GM21381 (cell line): Measurements from ENCODE around the gene GNG12.

Experiments
- ATAC-seq: cut with Tn5 transposase; IDR thresholded peaks from one replicate; pipeline ENCODE4 v1.9.1; 2021; ENCODE audit warnings: mild to moderate bottlenecking, moderate library complexity; ENCODE audit not compliant: unreplicated experiment

GNG12 gene

GRCh38 chr1:67713057-67713846 is 120.0 kb downstream of the GNG12 start:
- no peak for ATAC-seq

DNA sequence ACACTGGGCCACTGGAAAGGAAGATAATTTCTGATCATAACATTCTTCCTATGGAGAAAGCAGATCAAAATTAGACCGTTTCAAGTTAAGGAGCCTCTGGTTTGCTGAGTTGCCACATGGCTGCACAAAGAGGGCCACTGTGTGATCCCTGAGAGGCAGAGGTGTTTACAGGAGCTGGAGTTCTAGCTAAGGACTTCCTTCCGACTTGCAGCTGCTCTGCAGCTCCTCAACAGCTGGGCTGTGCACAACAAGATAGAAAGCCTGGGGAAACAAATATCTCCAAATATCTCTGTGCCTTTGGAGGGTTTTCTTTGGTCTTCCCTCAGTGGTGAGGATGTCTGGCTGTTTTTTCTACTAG is 121.4 kb downstream of the GNG12 start:
- ATAC-seq, result no peak

GRCh38 chr1:67711158-67711854 is 122.0 kb downstream of the GNG12 start:
- no peak for ATAC-seq

GRCh38 chr1:67710417-67710816 is 122.8 kb downstream of the GNG12 start:
- no peak for ATAC-seq

DNA sequence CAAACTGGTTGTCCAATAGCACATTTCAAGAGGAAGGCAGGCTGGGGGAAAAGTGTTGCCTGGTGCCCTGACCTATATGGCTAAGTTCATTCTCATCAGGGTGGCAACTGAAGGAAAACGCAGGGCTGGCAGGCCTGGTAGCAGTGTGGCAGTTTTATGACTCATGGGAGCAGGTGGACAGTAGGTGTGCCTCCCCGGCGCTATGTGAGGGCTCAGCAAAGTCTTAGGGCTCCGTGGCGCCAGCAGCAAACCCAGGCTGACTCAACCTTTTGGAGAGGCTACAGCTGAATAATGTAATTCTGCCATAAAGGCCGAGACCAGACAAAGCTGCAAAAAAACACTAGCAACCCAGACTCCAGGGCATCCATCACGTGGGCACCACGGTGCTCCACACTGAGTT is 124.7 kb downstream of the GNG12 start:
- no peak for ATAC-seq

GRCh38 chr1:67705735-67706453 is 127.4 kb downstream of the GNG12 start:
- no peak for ATAC-seq

GRCh38 chr1:67704351-67704750 is 128.9 kb downstream of the GNG12 start:
- ATAC-seq, result no peak

GRCh38 chr1:67701876-67702275 is 131.4 kb downstream of the GNG12 start:
- ATAC-seq, result no peak

DNA sequence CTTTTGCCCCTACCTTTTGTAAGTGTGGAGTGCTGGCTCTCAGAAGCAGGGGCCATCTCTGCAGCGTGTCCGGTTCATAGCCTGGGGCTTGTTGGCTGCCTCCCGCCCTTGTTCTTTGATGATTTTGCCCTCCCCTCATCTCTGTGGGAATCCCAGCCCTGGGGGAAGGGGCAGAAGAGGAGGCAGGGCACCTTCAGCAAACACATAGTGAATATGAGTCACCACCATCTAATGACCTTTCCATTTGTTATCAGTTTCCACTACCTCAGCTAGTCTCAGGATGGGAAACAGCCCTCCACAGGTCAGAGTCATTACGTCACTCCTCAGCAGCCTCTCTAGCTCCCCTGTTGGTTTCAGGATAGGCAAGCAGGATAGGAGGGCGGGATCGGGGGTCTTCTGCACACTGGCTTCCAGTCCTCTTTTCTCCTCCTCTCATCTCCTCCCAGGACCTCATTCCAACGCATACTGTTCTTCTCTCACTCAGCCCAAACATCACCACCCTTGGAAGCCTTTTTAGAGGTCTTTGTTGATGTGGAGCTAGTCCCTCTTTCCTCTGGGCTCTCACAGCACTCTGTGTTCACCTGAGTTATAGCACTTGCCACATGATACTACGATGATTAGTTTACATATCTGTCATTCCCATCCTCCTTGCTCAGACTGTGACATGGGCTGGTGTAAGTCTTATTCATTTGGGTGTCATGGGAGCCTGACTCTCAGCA is 132.4 kb downstream of the GNG12 start:
- ATAC-seq, result no peak

DNA sequence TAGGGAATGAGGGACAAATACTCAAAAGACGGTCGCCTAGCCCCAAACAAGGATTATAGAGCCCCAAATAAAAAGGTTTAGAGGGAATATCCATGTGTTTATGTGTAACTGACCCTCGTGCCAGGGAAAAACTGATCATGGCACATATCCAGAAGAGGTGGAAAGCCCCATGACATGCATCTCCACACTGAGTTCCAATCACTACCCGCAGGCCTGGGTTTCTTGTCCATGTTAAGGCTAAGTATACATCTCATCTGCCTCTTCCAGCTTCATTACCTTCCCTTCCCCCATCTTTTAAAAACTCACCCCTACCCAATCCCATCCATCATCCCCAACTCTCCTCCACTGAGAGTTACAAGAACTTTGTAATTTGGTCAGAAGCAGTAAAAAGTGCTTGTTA is 133.0 kb downstream of the GNG12 start:
- no peak for ATAC-seq

DNA sequence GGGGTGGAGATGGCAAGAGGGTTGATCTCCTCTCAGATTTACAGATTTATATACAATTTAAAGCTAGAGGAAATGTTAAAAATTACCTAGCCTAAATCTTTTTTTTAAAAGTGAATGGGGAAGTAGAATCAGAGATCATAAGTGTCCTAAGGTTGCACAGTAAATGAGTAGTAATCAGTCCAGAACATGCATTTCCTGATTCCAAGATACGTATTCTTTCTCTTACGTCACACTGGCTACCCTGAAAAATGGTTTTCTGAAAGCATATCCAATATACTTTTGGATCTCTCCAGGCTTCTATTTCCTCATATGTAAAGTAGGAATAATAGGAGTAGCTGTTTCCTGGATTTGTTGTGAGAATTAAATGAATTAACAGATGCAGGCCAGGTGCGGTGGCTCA is 136.6 kb downstream of the GNG12 start:
- no peak for ATAC-seq

DNA sequence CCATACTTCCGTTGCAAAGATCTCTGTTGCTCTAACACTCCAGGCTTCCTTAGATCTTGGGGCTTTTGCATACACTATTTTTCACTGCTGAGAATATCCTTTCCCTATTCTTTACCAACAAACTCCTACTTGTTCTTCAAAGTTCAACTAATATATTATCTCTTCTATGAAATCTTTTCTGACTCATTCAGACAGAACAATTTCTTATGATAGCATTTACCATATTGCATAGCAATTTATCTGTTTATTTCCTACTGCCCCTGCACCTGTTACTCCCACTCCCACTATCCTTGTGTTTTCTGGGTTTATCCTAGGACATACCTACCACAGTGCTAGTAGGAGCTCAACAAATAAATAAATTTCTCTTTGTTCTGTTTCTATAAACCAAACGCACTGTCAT is 137.3 kb downstream of the GNG12 start:
- no peak for ATAC-seq

- no peak for ATAC-seq
These were observed 141.6 kb downstream of the GNG12 start for GRCh38 chr1:67691712-67692111.

DNA sequence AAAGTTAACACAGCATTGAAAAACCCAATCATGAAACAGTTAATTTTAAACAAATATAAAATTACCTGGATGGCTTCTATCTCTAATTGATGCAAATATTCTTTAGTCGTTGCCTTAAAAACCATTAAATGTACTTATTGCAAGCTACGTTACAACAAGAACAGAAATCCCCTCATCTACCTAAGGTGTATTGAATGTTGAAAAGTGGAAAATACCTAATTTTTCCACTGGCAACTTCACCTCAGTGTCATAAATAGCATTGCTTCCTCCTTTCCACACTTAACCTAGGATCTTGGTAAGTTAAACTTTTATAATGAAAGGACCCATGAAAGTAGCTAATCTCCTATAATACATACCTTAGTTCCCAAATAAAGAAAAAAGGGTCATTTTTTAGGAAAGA is 142.9 kb downstream of the GNG12 start:
- no peak for ATAC-seq

GRCh38 chr1:67690018-67690363 is 143.3 kb downstream of the GNG12 start:
- ATAC-seq, result no peak

GRCh38 chr1:67689267-67690017 is 143.8 kb downstream of the GNG12 start:
- no peak for ATAC-seq

- ATAC-seq, result no peak
These were observed 144.6 kb downstream of the GNG12 start for GRCh38 chr1:67688526-67689219.

GRCh38 chr1:67687649-67688048 is 145.6 kb downstream of the GNG12 start:
- ATAC-seq, result no peak

- ATAC-seq, result no peak
These were observed 146.1 kb downstream of the GNG12 start for GRCh38 chr1:67687198-67687545.
